RWPE1 (cell line): ENCODE results near the gene MYH14.

Source experiments
- CTCF ChIA-PET: fragments of 350-600 bp; sonication (Branson Sonifier 250); formaldehyde crosslinking; extraction: SDS; loops from one replicate; lab custom pipeline; 2021; lab: Yijun Ruan, JAX
- POLR2A ChIA-PET: fragments of 400-600 bp; formaldehyde crosslinking; extraction: SDS; loops from one replicate; lab custom pipeline; 2020; ENCODE audit warnings: antibody characterized with exemption; ENCODE audit not compliant: low non-redundant PET; lab: Yijun Ruan, JAX
- DNase-seq: peaks from one replicate; pipeline ENCODE4 v3.0.0; 2012; ENCODE audit warnings: low spot score
- H3K27ac ChIP-seq: fragments of 450-650 bp; 2 replicates; pipeline ENCODE4 v1.5.1; 2017
- TF ChIP-seq, protein P1 (sequence below): fragments of 450-650 bp; conservative IDR thresholded peaks from 2 replicates; pipeline ENCODE4 v1.5.1; 2017; ENCODE audit warnings: low read depth, mild to moderate bottlenecking

MYH14 gene

DNA sequence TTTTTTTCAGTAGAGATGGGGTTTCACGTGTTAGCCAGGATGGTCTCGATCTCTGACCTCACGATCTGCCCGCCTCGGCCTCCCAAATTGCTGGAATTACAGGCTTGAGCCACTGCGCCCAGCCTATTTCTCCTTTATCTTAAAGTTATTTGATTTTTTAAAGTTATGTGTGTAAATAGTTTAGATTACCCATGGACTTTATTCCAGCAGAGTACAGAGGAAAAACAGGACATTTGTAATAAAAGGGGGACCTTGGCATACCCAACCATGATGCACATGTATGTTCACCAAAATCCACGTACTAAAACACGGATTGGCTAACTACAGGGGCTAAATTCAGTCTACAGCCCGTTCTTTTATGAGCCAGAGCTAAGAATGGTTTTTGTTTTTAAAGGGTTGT is 26.6 kb upstream of the MYH14 start:
- POLR2A ChIA-PET = no interaction called here
- TF ChIP-seq, protein P1, sequence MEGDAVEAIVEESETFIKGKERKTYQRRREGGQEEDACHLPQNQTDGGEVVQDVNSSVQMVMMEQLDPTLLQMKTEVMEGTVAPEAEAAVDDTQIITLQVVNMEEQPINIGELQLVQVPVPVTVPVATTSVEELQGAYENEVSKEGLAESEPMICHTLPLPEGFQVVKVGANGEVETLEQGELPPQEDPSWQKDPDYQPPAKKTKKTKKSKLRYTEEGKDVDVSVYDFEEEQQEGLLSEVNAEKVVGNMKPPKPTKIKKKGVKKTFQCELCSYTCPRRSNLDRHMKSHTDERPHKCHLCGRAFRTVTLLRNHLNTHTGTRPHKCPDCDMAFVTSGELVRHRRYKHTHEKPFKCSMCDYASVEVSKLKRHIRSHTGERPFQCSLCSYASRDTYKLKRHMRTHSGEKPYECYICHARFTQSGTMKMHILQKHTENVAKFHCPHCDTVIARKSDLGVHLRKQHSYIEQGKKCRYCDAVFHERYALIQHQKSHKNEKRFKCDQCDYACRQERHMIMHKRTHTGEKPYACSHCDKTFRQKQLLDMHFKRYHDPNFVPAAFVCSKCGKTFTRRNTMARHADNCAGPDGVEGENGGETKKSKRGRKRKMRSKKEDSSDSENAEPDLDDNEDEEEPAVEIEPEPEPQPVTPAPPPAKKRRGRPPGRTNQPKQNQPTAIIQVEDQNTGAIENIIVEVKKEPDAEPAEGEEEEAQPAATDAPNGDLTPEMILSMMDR = no peak
- CTCF ChIA-PET = no interaction called here
- no peak overlapping the region for H3K27ac ChIP-seq
- no peak for DNase-seq

DNA sequence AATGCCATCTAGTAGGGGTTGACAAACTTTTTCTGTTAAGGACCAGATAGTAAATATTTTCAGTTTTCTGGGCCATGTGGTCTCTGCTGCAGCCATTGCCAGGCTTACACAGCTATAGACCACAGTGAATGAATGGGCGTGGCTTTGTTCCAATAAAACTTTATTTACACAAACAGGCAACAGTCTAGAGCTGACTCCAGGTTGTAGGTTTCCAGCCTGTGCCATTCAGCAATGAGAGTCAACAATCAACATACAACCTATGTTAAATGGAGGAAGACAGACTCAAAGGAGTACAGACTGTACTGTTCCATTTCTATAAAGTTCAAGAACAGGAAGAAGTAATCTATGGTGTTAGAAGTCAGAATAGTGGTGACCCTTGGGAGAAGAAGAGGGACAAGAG is 25.1 kb upstream of the MYH14 start:
- POLR2A ChIA-PET = no interaction called here
- TF ChIP-seq, protein P1 = no peak
- no peak for DNase-seq
- CTCF ChIA-PET = no interaction called here
- H3K27ac ChIP-seq = no peak overlapping the region

DNA sequence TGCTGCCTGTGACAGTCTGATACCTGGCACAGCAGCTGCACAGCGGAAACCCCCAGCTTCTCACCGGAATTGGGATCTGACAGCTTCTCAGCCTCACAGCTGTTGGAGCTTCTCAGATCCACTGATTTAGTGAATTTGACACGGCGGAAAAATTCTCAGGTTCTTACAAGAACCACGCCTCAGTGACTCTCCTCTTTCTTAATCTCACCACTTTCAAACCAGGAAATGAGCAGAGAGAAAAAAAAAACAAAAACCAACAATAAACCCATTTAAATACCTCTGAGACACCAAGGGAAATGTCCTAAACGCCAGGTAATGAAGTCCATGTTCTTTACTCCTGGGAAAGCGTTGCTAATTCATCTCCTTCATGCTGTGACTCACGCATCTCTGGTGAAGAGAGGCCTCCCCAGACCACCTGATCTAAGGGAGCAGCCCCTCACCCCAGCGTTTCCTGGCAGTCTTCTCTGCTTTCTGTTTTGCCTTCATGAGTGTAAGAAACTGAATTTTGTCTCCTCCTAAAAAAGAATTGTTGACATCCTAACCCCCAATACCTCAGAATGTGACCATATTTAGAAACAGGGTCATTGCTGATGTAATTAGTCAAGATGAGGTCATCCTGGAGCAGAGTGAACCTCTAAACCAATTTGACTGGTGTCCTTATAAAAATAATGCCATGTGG is 24.4 kb upstream of the MYH14 start:
- TF ChIP-seq, protein P1 = no peak
- CTCF ChIA-PET = no interaction called here
- H3K27ac ChIP-seq = no peak overlapping the region
- POLR2A ChIA-PET = no interaction called here
- no peak for DNase-seq

DNA sequence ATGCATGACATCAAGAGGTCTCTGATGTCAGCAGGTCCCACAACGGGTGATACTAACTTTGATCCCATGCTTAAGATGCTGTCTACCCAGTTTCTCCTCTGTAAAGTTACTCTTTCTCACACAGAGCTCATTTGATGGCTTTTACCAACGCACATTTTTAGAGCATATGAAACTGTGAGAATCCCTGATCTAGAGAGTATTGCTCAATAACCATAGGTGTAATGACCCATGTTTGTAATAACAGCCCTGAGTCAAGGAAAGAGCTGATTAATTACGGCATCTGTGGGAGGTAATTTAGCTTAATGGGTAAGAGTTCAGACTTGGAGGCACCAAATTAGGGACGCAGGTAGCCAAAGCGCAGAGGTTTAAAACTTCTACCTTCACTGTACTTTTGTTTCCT is 22.3 kb upstream of the MYH14 start:
- H3K27ac ChIP-seq = no peak overlapping the region
- TF ChIP-seq, protein P1 = no peak
- DNase-seq = no peak
- ChIA-PET POLR2A (no interaction called here), CTCF (interaction anchor here (1.0 kb wide), 1 partner anchor 25 kb away, joined by 4 read pairs; no protein-coding TSS in a partner anchor)

DNA sequence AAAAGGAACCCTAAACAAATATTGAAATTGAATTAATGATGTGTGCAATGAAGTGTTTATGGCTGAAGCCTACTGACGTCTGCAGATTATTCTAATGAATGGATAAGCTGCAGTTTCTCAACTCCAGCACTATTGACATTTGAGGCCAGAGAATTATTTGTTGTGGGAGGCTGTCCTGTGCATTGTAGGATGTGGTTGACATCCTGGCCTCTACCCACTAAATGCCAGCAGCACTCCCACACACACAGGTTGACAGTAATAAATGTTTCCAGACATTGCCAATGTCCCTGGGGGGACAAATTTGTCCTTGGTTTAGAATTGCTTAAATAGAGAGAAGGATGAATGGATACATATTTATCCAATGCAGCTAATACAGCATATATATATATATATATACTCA is 19.2 kb upstream of the MYH14 start:
- no peak overlapping the region for H3K27ac ChIP-seq
- DNase-seq = no peak
- TF ChIP-seq, protein P1 = no peak
- POLR2A ChIA-PET = no interaction called here
- CTCF ChIA-PET = interaction anchor here (0.6 to 0.7 kb wide), 2 partner anchors 241 to 1422 kb away, joined by 3 read pairs; no protein-coding TSS in a partner anchor

DNA sequence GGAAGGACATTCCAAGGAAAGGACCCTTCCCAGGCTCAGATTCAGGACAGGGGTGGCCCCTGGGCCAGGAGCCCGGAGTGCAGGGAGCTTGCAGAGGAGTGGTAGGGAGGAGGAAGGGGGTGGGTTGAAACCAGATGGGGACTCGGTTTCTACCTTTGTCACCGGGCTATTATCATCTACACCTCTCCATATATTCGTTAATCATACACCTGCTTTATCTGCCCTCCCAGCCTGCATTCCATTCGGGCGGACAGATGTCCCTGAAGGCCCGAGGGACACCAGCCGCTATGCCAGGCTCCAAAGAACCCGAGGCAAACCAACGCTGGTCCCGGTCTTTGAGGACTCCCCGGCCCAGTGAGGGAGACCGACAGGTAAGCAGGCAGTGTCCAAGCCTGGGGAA is 15.5 kb upstream of the MYH14 start:
- TF ChIP-seq, protein P1 = no peak
- CTCF ChIA-PET = no interaction called here

More for the DNA sequence above, 15.5 kb upstream of the MYH14 start:
- H3K27ac ChIP-seq = no peak overlapping the region
- POLR2A ChIA-PET = no interaction called here
- no peak for DNase-seq
